HepG2 (cell line): ENCODE data around the gene CYP4F2. TPM values are rescaled to one million over a fixed set of nuclear protein-coding genes. Genes with fewer than 3 reads are reported as not detected.
"Not testable (repeated sequence)": the region's sequence is repeated elsewhere in the genome, so short reads cannot be mapped to it uniquely, and the experiment has no call there.

ENCODE experiments used
- ATAC-seq: fragments of 200-7000 bp; cut with Tn5 transposase; 3 replicates; pipeline ENCODE4 v1.9.1; 2020; ENCODE audit warnings: mild to moderate bottlenecking, moderate library complexity
- BruUV-seq: library from RNA; stranded (reverse); fragments of 400-500 nt; replicated peaks from 2 replicates; lab custom pipeline; 2021; lab: Mats Ljungman, UMichigan
- CTCF ChIA-PET: fragments of 300-600 bp; formaldehyde crosslinking; extraction: SDS; loops from one replicate; lab custom pipeline; 2021; ENCODE audit warnings: low total read pairs, inconsistent platforms, low intra/inter-chr PET ratio; lab: Yijun Ruan, JAX
- POLR2A ChIA-PET: fragments of 350-600 bp; sonication (Branson Sonifier 250); formaldehyde crosslinking; loops from one replicate; lab custom pipeline; 2020; ENCODE audit warnings: antibody characterized with exemption, inconsistent platforms; lab: Yijun Ruan, JAX
- DNase-seq: peaks from one replicate; pipeline ENCODE4 v3.0.0-alpha.2; 2015; ENCODE audit warnings: low spot score
- FAIRE-seq: peaks from 3 replicates; lab custom pipeline; 2011; peaks lifted over from hg19 to GRCh38; lab: Jason Lieb, UNC
- H2AFZ ChIP-seq: one replicate; pipeline ENCODE4 v1.6.1; 2011; ENCODE audit warnings: low read length, inconsistent platforms
- H3K27ac ChIP-seq: fragments of 300-600 bp; 3 replicates; pipeline ENCODE4 v1.8.0; 2011; ENCODE audit warnings: mixed run types, mild to moderate bottlenecking, mixed read lengths, low read length, inconsistent platforms; ENCODE audit not compliant: insufficient read depth; ENCODE audit errors: extremely low read length
- H3K27me3 ChIP-seq, 2 experiments: fragments of 200-600 bp in 1 of 2; 2 replicates in 1 of 2; 3 replicates in 1 of 2; pipeline versions ENCODE4 v1.6.0 to v1.8.0; 2011; ENCODE audit warnings: low read length in 2 of 2, mild to moderate bottlenecking in 2 of 2, moderate library complexity in 2 of 2, inconsistent platforms in 1 of 2; ENCODE audit not compliant: insufficient read depth in 2 of 2, control insufficient read depth in 1 of 2
- H3K36me3 ChIP-seq, 2 experiments: fragments of 200-600 bp in 1 of 2; replicated peaks in 1 of 2; 2 replicates in 1 of 2; 3 replicates in 1 of 2; pipeline versions ENCODE4 v1.5.1 to v1.8.0; 2011; ENCODE audit warnings: low read length in 2 of 2, inconsistent platforms in 1 of 2; ENCODE audit not compliant: insufficient read depth in 2 of 2, control insufficient read depth in 1 of 2
- H3K4me1 ChIP-seq: 2 replicates; pipeline ENCODE4 v1.5.1; 2012; ENCODE audit warnings: low read length, inconsistent platforms; ENCODE audit not compliant: insufficient read depth
- H3K4me2 ChIP-seq: 2 replicates; pipeline ENCODE4 v1.6.0; 2011; ENCODE audit warnings: low read depth, low read length, inconsistent platforms
- H3K4me3 ChIP-seq, 3 experiments: fragments of 200-600 bp in 1 of 3; sonication (generic), shearing (Covaris generic) in 1 of 3; replicated peaks in 1 of 3; 2 replicates each; pipeline ENCODE4 v1.5.1; 2011 to 2016; ENCODE audit warnings: low read length in 3 of 3, inconsistent platforms in 2 of 3, low read depth in 2 of 3, mild to moderate bottlenecking in 2 of 3, control low read depth in 1 of 3, mixed read lengths in 1 of 3; ENCODE audit not compliant: insufficient read depth in 1 of 3
- H3K79me2 ChIP-seq: one replicate; pipeline ENCODE4 v1.6.1; 2011; ENCODE audit warnings: low read length, inconsistent platforms; ENCODE audit not compliant: insufficient read depth
- H3K9ac ChIP-seq: 2 replicates; pipeline ENCODE4 v1.6.0; 2011; ENCODE audit warnings: mild to moderate bottlenecking, low read depth, low read length, inconsistent platforms; ENCODE audit not compliant: insufficient read depth
- H3K9me3 ChIP-seq: 2 replicates; pipeline ENCODE4 v1.5.1; 2012; ENCODE audit warnings: mild to moderate bottlenecking, low read length
- H4K20me1 ChIP-seq: 2 replicates; pipeline ENCODE4 v1.6.0; 2011; ENCODE audit warnings: inconsistent platforms, mild to moderate bottlenecking, low read length, moderate library complexity; ENCODE audit not compliant: insufficient read depth
- GZF1 ChIP-seq: sonication (generic); formaldehyde crosslinking; IDR thresholded peaks from 2 replicates; pipeline ENCODE4 v1.5.1; 2020; ENCODE audit warnings: mild to moderate bottlenecking, missing genetic modification reagents
- HCFC1 ChIP-seq: fragments of 150-350 bp; IDR thresholded peaks from 2 replicates; pipeline ENCODE4 v1.6.1; 2014; ENCODE audit warnings: low read depth, low read length
- MED1 ChIP-seq: sonication (generic); formaldehyde crosslinking; IDR thresholded peaks from 2 replicates; pipeline ENCODE4 v1.4.0; 2020; ENCODE audit warnings: missing genetic modification reagents
- TCF7 ChIP-seq: sonication (generic); IDR thresholded peaks from 2 replicates; pipeline ENCODE4 v1.6.1; 2016; ENCODE audit warnings: antibody characterized with exemption, low read depth
- ZFP82 ChIP-seq: sonication (generic); formaldehyde crosslinking; IDR thresholded peaks from 2 replicates; pipeline ENCODE4 v1.5.1; 2020; ENCODE audit warnings: mild to moderate bottlenecking, missing genetic modification reagents, borderline replicate concordance
- ZNF678 ChIP-seq: sonication (generic); formaldehyde crosslinking; IDR thresholded peaks from 2 replicates; pipeline ENCODE4 v1.4.0; 2020; ENCODE audit warnings: mild to moderate bottlenecking, missing genetic modification reagents
- WGBS: methylation state at CpG from one replicate; pipeline ENCODE4 v1.1.6; 2017; ENCODE audit warnings: low lambda C conversion rate; 5-methylcytosine and 5-hydroxymethylcytosine counted together
- in situ Hi-C: cut with HindIII; loops from 2 replicates; pipeline ENCODE4 v1.10.0; 2017; ENCODE audit warnings: low pct_unique_long_range_greater_than_20kb; ENCODE audit not compliant: extremely low pct_ligation_motif_present
- intact Hi-C: fragments of 100-400 bp; cut with micrococcal nuclease; formaldehyde crosslinking; loops from one replicate; pipeline ENCODE4 v1.10.0; 2022; ENCODE audit not compliant: unreplicated experiment
- polyA plus RNA-seq, 8 experiments: library from polyadenylated mRNA; depleted of rRNA in 3 of 8; stranded (reverse) in 7 of 8; unstranded in 1 of 8; fragments of >200 nt; fragmentation: Illumina TruSeq in 4 of 8; extraction: Trizol in 4 of 8; gene quantifications; 2 replicates each; pipeline versions ENCODE4 v1.2.1 to v1.2.3, GENCODE V29; 2011 to 2016; ENCODE audit warnings: low read depth in 4 of 8, missing spikeins in 1 of 8, mixed read lengths in 1 of 8; ENCODE audit not compliant: insufficient read depth in 1 of 8
- total RNA-seq, 5 experiments: library from RNA; depleted of rRNA; stranded (reverse); fragments of >200 nt; fragmentation: Illumina TruSeq; extraction: Trizol; gene quantifications; 2 replicates each; pipeline ENCODE4 v1.2.3, GENCODE V29; 2016; ENCODE audit warnings: low read depth in 1 of 5
- TF ChIP-seq, protein P1 (sequence below): sonication (generic); formaldehyde crosslinking; IDR thresholded peaks from 2 replicates; pipeline ENCODE4 v1.4.0; 2020; ENCODE audit warnings: missing genetic modification reagents
- TF ChIP-seq, protein P2 (sequence below): sonication (generic); formaldehyde crosslinking; conservative IDR thresholded peaks from 2 replicates; pipeline ENCODE4 v1.4.0; 2020; ENCODE audit warnings: missing genetic modification reagents
- TF ChIP-seq, protein P3 (sequence below): sonication (generic); formaldehyde crosslinking; IDR thresholded peaks from 2 replicates; pipeline ENCODE4 v1.4.0; 2020; ENCODE audit warnings: mild to moderate bottlenecking, missing genetic modification reagents

The CYP4F2 gene
- total and polyA plus RNA-seq, 2 of the 13 experiments (the other 11 are each of a cell fraction or from before 2014, with no cell fraction given): 3.7 to 3.9 TPM

DNA sequence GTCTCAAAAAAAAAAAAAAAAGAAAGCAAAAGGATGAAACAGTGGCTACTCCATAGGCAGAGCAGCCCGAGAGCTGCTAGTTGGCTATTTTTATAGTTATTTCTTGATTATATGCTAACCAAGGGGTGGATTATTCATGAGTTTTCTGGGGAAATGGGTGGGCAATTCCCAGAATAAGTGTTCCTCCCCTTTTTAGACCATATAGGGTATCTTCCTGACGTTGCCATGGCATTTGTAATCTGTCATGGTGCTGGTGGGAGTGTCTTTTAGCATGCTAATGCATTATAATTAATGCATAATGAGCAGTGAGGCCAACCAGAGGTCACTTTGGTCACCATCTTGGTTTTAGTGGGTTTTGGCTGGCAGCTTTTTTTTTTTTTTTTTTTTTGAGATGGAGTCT, 57.0 kb downstream of the CYP4F2 start:
- DNase-seq: no peak
- ATAC-seq: no peak
- Histone ChIP-seq H3K9ac (no peak overlapping the region), H3K4me2 (no peak overlapping the region), H3K36me3 (no peaks in the 10 kb centered on the region), H3K27me3 (peaks cover 0 to under 1% of the 10 kb centered on the region in 2 experiments; a peak in 2 of 5 replicates), H3K79me2 (no peaks in the 10 kb centered on the region), H3K9me3 (no peaks in the 10 kb centered on the region), H2AFZ (no peak overlapping the region), H3K4me3 (no peak overlapping the region), H3K4me1 (peaks cover 6% of the 10 kb centered on the region), H4K20me1 (no peaks in the 10 kb centered on the region), H3K27ac (no peak overlapping the region)
- intact Hi-C loops: no loop called here
- in situ Hi-C loops: no loop called here
- TF ChIP-seq, protein P1, sequence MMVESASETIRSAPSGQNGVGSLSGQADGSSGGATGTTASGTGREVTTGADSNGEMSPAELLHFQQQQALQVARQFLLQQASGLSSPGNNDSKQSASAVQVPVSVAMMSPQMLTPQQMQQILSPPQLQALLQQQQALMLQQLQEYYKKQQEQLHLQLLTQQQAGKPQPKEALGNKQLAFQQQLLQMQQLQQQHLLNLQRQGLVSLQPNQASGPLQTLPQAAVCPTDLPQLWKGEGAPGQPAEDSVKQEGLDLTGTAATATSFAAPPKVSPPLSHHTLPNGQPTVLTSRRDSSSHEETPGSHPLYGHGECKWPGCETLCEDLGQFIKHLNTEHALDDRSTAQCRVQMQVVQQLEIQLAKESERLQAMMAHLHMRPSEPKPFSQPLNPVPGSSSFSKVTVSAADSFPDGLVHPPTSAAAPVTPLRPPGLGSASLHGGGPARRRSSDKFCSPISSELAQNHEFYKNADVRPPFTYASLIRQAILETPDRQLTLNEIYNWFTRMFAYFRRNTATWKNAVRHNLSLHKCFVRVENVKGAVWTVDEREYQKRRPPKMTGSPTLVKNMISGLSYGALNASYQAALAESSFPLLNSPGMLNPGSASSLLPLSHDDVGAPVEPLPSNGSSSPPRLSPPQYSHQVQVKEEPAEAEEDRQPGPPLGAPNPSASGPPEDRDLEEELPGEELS: no peak
- TF ChIP-seq, protein P2, sequence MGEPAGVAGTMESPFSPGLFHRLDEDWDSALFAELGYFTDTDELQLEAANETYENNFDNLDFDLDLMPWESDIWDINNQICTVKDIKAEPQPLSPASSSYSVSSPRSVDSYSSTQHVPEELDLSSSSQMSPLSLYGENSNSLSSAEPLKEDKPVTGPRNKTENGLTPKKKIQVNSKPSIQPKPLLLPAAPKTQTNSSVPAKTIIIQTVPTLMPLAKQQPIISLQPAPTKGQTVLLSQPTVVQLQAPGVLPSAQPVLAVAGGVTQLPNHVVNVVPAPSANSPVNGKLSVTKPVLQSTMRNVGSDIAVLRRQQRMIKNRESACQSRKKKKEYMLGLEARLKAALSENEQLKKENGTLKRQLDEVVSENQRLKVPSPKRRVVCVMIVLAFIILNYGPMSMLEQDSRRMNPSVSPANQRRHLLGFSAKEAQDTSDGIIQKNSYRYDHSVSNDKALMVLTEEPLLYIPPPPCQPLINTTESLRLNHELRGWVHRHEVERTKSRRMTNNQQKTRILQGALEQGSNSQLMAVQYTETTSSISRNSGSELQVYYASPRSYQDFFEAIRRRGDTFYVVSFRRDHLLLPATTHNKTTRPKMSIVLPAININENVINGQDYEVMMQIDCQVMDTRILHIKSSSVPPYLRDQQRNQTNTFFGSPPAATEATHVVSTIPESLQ (CRISPR knock-in tag): no peak
- TF ChIP-seq MED1 (CRISPR knock-in tag) (no peak), GZF1 (no peak), ZNF678 (no peak), TCF7 (no peak), HCFC1 (no peak), ZFP82 (CRISPR knock-in tag) (no peak)
- TF ChIP-seq, protein P3, sequence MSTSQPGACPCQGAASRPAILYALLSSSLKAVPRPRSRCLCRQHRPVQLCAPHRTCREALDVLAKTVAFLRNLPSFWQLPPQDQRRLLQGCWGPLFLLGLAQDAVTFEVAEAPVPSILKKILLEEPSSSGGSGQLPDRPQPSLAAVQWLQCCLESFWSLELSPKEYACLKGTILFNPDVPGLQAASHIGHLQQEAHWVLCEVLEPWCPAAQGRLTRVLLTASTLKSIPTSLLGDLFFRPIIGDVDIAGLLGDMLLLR (CRISPR knock-in tag): no peak
- no TSS peak for BruUV-seq
- ChIA-PET CTCF (no interaction called here), POLR2A (no interaction called here)
- no peak for FAIRE-seq
- 16% methylated on average over 2 of the region's 2 CpGs for WGBS

DNA sequence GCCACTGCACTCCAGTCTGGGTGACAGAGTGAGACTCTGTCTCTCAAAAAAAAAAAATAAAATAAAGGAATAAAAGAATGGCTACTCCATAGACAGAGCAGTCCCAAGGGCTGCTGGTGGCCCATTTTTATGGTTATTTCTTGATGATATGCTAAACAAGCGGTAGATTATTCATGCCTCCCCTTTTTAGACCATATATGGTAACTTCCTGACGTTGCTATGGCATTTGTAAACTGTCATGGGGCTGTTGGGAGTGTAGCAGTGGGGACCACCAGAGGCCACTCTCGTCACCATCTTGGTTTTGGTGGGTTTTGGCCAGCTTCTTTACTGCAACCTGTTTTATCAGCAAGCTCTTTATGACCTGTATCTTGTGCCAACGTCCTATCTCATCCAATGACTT, 58.0 kb downstream of the CYP4F2 start:
- 39% methylated on average over 4 of the region's 4 CpGs for WGBS
- in situ Hi-C loops, H3K4me3 ChIP-seq, POLR2A ChIA-PET, DNase-seq, CTCF ChIA-PET, H3K36me3 ChIP-seq, ATAC-seq, H4K20me1 ChIP-seq, FAIRE-seq, H3K4me2 ChIP-seq, H3K79me2 ChIP-seq, H3K27me3 ChIP-seq, H2AFZ ChIP-seq, H3K9ac ChIP-seq, H3K4me1 ChIP-seq, intact Hi-C loops, BruUV-seq, H3K9me3 ChIP-seq, H3K27ac ChIP-seq: not testable (repeated sequence)
